Hippocampal formation (tissue), 2 donors: ENCODE measurements around the gene GALNT10.

Experiments used
- DNase-seq, 2 donors: peaks; one replicate each; lab custom pipeline; 2025; lab: John Stamatoyannopoulos, UW

GALNT10 gene

DNA sequence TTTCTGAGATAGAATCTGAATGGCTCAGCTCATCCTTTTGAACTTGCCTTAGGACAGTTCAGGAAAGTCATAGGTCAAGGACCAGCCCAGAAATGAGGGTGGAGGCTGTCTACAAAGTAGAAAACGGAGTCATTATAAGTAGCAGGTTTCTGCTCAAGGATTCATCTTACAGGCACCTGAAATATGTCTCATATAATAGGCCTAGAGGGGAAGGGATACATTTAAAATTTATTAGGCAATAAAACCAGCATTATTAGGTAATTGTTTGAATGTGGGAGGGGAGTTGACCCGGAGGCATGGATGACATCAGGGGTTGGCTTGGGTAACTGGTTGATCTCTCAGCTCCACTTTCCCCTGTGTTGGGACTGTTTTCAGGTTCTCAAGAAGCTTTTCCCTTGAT, 11.9 kb upstream of the GALNT10 start:
- no peak for DNase-seq

DNA sequence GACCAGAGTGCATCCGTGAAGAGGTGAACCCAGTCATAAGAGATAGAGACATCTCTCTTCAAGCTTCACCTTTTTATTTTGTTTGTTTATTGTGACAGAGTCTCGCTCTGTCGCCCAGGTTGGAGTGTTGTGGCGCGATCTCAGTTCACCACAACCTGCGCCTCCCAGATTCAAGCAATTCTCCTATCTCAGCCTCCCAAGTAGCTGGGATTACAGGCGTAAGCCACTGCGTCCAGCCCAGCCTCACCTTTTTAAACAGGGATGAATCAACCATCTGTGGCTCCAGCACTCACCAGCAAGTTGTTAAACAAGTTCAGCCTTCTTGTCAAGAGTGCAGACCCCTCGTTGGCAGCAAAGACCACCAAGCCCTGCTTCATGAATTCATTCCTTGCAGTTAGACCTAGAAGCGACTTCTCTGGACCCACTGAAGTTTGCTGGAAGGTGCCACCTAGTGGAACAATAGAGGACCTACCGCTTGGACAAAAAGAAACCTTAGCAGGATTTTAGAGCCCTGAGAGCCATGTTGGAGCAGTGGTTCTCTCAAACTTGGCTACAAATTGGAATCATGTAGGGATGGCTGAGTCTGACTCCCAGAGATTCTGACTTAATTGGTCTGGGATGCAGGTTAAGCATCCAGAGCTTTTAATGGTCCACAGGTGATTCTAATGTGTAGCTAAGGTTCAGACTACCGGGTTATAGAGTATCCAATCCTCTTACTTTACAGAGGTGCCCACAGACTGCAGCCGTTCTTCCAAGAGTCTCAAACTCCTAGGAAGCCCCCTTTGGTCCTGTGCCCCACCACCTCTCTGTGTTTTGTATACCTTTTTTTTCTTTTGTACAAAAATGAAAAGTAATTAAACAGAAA, 10.5 kb upstream of the GALNT10 start:
- peak in 1 of 2 donors; percentile 74 for DNase-seq

DNA sequence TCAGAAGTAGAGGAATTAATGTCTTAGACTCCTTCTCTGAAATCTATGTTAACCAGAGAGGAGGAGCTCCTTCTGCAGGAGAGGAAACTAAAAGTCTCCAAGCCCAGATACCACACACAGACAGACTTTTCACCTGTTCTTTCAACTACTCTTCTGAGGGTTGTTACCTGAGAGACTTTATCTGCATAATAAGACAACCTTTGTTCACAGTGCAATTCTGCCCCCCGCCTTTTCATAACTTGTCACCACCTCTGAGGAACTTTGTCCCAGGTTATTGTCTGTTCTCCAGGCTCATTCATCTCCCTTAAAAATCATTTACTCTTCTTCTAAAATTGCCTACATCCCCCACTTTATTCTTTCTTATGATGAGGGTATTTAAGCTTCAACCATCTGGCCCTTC, 9.4 kb upstream of the GALNT10 start:
- DNase-seq = no peak

DNA sequence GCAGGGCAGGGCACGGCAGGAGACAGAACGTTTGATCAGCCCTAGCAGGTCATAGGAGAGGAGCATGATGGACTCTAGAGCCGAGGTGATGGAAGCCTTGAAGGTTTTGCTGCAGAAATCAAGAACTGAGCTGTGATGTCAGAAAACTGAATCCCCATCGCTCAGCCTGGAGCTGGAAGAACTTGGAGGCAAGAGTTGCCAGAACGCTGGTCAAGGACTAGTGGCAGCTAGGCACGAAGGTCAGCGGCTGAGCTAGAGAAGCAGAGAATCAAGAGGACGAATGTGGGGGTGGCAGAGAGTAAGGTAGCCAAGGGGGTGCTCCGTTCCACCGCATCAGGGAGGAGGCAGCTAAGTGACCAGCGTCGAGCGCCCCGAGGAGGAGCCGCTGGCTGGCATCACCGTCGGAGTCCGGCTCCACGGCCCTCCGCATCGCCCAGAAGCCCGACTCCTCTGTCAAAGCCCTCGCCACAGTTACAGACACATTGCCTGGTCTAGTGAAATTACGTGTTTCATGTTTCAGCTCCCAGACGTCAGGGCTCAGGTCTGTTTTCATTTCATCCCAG, 1.2 kb upstream of the GALNT10 start:
- DNase-seq = no peak

DNA sequence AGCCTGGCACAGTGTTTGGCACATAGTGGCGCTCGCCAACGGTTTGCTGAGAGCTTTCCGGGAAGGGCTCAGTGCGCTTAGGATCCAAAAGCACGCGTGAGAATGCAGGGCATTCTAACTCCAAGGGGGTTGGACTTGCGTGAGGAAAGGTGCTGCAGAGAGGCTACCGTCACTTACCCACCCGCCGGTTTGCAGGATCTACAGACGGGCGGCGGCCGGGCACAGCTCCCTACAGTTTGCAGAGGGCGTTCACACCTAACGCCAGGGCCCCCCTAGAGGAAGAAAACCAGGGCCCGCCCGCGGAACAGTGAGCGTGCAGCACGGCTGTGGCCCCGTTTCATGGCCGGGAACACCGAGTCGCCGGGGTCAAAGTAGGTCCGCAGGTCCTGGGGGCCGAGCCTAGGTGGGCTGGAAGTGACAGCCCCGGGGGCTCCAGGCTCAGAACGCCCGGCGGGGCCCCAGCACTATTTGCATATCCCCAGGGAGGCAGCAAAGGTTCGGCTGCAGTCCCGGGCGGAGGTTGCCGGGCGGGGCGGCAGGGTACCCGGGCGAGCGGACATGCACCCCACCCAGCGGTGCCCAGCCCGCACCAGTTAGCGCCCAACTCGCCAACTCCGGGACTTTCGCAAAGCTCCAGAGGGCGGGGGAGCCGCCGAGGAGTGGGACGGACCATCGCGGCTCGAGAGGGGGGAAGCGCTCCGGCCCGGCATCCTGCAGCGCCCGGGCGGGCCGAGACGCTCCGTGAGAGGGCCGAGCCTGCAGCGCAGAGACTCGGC, 526 bp upstream of the GALNT10 start:
- DNase-seq = peak; percentile 64 to 76

DNA sequence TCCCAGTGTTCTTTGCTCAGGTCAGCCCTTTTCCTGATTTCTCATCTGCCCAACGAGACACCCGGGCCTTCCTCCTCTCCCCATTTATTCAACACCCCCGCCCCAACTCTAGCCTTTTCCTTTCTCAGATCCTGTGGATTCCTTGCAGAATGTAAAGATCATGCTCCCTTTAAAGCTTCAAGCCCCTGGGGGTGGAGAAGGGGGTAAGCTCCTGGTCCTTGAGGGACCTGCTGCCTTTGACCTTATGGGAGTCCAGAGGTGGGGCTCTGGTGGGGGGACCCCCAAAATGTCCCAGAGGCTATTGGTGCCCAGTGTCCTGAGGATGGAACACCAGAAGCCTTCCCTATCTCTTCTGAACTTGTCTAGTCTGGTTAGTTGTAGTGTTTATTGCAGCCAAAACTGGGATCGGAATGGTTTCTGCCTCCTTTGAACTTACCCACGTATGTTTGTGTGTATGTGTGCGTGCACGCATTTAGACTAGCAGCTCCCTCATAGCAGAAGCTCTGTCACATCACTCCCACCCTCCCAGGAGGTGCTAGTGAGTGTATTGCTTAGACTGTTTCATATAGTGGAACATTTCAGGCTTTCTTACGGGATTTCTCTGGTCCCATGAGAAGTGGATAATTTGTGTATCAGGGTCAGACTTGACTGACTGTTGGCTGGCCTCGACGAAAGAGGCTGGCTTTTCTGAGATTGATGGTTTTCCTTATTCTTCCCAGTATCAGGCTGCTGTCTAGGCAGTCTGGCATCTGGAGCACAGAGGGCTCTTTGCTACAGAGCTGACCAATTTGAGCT, 1.1 kb downstream of the GALNT10 start:
- peak in 1 of 2 donors; percentile 32 for DNase-seq

DNA sequence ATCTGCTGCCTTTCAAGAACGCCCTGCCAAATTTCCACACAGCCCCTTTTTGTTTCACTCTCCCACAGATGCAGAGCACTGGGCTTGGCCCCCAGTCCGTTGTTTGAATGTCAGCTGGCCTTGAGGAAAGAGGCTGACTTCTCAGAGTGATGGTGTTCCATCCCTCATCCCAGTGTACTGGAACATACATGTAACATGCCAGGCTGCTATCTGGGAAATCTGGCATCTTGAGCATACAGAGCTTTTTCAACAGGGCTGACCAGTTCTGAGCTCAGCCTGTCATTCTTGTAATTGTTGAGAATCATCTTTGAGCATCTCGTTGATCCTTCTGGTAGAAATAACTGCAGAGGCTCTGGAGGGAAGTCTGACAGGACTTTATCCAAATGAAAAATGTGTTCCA, 2.8 kb downstream of the GALNT10 start:
- DNase-seq = peak; percentile 74 to 85

DNA sequence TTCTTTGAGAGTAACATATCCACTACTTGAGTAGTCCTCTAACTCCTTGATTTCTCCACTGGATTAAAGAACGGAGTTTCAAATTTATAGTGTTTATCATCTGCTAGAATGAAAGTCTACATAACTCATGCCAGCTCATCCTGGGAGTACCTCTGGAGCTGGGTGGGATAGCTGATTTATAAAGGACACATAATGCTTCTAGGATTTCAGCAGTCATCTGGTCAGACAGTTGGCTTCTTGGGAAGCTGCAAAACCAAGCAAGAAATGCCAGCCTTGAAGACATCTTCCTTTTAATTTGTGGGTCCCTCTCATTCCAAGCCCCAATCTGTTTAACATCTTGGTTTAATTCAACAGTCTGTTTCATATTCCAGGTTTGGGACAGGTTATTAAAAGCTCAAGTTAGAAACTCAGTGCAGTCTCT, 3.2 kb downstream of the GALNT10 start:
- no peak for DNase-seq

DNA sequence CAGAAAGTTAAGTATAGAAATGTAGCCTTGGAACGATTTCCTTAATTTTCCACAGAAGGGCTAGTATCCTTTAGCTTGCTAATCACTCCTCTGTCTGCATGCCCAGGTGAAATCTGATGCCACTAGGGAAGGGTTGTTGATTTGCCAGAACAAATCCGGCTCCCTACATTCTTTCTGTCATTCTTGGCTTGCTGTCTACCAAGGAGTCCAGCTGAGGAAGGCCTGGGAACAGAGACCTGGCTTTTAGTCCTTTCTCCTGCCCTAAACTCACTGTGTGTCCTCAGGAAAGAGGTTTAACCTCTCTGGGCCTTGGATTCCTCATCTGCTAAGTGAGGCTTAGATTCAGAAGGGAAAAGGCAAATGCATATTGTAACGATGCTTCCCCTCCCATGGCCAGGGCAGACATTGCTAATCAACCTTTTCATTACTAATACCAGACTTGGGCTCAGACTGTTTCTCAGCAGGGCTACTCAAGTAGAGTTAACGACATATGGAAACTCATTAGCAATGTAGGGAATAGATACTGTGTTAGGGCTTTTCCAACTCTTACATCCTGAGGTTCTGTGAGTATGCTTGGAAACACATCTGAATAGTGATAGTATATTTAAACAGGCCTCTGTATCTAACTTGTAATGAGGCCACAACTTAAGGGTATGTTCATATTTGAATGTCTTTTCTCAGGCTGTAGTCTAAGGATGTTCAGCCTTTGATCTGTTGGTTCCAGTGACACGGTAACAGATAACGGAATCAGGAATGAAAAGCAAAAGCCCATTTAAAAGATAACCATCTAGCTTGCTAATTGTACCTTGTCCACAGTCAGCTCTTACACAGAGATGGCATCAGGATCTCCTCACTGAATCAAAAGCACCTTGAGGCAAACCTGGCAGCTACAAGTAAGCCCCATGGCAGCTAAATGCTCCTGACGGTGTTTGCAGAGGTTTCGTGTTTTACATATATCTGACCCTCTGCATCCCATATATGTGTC, 4.1 kb downstream of the GALNT10 start:
- no peak for DNase-seq

DNA sequence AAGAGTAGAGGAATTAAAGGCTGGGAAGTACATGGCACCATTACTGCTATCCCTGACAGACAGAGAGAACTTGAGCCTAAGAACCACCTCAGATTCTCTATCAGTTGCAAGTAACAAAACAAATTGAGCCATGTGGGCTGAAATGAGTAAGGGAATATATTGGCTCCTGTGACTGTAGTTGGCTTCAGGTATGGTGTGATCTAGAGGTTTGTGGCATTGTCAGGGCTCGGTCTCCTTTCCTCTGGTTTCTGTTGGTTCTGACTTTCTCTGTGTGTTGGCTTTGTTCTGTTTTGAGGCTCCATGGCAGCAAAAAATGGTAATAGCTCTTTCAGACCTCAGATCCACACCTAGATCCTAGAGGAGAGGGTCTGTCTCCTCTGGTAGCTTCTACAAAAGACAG, 5.7 kb downstream of the GALNT10 start:
- no peak for DNase-seq

DNA sequence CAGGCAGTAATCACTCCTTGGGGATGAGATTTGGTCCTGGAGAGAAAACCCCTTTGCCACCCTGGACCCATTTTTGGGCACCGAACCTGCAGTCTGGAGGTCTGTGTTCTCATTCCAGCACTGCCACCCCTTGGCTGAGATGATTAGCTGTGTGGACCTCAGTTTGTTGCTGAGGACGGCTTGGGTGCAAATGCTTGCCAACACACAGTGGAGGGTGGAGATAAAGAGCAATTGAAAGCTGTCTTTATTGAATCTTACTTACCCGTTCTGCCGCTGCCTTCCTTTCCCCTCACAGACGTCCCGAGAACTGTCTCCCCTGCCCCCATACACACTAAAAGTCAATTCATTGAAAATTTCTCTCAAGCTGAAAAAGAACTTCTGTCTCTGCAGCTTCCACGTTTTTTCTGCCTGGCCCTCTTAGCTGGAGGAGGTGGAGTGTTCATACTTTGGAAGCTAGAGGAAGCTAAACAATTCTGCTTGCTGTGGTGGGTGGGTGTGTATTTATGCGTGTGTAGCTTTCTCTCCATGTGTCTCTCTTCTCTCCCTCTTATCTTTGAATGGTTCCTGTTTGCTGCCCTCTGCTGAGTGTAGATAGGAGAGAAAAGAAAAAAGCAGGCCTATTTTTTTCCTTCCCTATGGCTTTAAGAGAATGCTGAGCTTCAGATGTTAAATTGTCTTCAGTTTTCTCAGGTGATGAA, 6.6 kb downstream of the GALNT10 start:
- peak in 1 of 2 donors; percentile 69 for DNase-seq

DNA sequence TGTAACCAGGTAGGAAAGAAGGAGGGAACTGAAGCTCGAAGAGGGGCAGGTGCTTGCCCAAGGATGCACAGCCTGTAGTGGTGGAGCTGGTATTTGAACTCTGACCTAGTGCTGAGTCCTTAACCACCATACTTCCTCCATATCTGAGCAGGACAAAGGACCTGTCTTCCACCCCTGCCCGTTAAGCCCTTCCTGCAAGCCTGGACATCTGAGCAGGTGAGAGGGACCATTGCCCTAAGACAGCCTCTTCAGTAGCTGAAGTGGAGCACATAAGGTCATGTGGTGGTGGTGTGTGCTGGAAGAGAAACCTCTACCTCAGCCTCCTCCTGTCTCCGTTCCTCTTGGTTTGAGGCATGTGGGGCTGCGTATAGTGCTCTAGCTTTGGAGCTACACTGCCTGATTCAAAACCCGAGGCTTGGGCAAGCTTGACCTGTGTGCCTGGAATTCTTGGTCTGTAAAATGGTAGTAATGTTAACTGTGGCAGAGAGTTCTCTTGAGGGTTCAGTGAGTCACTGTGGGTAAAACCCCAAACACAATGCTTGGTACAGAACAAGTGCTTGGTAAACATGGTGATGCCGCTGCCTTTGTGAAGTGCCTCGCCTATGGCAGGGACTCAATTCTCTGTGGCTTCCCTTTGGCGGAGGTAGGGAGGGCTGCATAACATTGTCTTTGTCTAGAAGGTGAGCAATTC, 7.4 kb downstream of the GALNT10 start:
- DNase-seq = no peak

DNA sequence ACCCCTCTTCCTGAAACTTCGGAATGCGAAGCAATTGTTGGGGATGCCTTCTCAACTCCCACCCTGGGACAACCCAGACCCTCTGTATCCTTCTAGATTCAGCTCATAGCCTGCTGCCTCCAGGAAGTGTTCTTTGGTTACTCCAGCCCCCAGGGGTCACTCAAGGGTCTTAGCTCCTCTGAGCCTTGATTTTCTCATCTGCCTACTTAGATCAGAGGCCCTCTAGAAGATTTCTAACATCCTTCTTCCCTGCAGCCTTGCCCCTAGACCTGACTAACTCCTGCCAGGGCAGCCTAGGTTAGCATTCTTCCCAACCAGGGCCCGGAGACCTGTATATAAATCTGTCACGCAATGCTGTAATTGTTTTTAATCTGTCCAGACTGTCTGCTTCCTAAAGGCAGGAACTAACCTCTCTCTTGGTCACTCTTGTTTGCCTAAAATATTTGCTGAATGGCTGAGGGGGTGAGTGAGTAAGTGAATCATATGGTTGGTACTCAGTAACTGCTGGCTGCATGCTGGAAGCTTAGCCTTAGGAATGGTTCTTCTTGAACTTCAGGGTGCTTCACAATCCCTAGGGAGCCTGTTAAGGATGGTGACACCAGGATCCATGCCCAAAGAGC, 8.2 kb downstream of the GALNT10 start:
- no peak for DNase-seq

DNA sequence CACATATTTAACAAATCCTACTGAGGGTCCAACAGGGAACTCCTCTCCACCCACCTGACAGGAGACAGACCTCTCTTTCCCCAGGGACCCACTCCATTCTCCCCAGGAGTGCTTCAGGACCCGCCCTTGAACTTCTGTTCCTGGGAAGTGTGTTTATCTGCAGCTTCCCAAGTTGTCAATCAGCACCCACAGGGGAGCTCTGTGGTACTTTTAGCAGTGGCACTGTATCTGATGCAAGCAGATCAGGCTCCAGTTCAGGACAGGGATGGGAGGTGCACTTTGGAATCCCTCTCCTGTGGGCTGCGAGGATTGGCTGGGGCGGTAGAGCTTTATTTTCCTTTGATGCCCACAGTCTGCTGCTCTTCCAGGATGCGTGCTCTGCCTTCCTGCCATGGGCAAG, 8.7 kb downstream of the GALNT10 start:
- DNase-seq = no peak

DNA sequence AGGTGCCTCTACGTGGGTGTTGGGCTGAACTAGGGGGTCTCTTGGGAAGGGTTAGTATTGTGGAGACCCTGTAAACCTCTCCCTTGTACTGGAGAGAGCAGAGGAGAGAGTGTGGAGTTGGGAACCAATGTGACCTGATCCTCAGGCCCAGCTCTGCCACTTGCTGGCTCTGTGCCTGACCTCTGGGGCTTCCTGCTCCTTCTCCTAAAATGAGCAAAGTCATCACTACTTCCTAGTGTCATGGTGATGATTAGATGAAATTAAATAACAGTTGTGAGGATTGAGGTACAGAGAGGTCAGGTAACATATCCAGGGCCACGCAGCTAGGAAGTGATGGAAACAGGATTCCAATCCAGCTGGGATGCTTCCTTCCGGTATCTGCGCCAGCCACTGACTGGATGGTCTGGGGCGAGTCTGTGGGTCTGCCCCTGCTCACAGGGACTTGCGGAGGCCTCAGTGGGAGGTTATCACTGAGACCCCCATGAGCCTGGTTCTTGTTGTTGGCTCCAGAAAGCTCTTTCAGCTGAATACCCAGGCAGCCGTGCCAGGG, 9.2 kb downstream of the GALNT10 start:
- DNase-seq = no peak

DNA sequence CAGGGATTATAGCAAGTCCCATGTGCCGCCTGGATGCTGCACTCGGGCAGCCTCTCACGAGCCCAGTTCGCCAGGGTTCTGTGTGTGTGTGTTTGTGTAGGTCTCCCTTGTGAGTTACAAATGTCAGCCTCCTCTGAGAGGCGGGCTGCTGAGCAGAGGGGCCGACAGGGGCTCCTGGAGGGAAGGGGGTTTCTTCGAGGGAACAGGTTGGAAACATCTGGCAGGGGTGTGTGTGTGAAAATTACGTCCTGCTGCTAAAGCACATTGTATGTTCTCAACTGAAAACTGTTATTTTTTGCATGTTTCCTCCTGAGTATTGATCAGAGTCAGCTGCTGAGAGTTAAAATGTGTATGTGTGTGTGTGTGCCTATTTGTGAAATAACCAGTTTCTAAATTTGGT, 9.7 kb downstream of the GALNT10 start:
- DNase-seq = no peak

DNA sequence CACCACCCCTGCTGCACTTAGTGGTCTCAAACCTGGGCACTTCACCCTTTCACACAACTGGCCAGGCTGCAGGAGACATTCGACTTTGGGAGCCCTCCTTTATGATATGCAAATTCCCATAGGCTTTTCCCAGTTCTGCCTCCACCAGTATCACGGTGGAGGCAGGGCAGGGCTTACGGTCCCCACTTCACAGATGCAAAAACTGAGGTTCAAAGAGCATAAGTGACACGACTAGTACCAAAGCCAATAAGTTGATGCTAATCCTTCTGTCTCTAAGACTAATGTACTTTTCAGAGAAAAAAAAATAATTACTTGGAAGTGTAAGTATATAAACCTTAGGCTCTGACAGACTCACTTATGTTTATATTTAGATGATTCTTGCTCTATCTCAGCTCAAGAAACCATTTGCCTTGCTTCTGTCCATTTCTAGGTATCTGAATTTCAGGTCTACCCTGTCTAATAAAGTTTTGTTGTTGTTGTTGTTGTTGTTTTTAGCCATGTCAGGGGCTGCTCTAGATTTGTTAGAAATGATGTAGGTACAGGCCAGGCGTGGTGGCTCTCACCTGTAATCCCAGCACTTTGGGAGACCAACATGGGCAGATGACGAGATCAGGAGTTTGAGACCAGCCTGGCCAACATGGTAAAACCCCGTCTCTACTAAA, 10.7 kb downstream of the GALNT10 start:
- DNase-seq = no peak
